NCI-H146 treated with DMSO at 0.1 percent for 48 hours (cell line): Measurements from ENCODE around the gene DNAH12.

Source experiments
- DNase-seq: peaks from one replicate; lab custom pipeline; 2025; ENCODE audit not compliant: unreplicated experiment; lab: John Stamatoyannopoulos, UW

DNAH12 gene, protein sequence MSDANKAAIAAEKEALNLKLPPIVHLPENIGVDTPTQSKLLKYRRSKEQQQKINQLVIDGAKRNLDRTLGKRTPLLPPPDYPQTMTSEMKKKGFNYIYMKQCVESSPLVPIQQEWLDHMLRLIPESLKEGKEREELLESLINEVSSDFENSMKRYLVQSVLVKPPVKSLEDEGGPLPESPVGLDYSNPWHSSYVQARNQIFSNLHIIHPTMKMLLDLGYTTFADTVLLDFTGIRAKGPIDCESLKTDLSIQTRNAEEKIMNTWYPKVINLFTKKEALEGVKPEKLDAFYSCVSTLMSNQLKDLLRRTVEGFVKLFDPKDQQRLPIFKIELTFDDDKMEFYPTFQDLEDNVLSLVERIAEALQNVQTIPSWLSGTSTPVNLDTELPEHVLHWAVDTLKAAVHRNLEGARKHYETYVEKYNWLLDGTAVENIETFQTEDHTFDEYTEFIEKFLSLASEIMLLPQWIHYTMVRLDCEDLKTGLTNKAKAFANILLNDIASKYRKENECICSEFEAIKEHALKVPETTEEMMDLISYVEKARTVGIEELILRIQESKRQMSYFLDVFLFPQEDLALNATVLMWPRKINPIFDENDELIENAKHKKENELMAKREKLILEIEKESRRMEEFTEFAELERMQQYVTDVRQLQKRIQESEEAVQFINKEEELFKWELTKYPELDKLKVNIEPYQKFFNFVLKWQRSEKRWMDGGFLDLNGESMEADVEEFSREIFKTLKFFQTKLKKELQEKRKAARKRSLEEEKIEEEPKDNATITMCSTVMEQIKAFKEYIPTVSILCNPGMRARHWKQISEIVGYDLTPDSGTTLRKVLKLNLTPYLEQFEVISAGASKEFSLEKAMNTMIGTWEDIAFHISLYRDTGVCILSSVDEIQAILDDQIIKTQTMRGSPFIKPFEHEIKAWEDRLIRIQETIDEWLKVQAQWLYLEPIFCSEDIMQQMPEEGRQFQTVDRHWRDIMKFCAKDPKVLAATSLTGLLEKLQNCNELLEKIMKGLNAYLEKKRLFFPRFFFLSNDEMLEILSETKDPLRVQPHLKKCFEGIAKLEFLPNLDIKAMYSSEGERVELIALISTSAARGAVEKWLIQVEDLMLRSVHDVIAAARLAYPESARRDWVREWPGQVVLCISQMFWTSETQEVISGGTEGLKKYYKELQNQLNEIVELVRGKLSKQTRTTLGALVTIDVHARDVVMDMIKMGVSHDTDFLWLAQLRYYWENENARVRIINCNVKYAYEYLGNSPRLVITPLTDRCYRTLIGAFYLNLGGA (N-terminal part only)

GRCh38 chr3:57544181-57545125 lies at the start of gene DNAH12:
Gene DNAH12 (minus strand): TSS chr3:57544344. CDS start chr3:57542870, 1,474 bp downstream.
- DNase-seq, result peak; percentile 73

DNA sequence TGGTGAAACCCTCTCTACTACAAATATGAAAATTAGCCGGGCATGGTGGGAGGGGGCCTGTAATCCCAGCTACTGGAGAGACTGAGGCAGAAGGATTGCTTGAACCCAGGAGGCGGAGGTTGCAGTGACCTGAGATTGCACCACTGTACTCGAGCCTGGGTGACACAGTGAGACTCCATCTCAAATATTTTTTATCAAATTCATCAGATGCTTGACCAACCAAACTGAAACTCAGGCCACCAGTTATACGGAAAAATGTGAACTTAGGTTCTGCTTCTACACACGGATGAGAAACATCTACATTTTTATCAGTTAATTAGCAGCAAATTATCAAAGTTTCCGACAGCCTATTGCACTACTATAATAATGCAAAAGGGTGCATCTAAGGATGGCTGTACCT lies 48.2 kb upstream of the DNAH12 start:
- no peak for DNase-seq

DNA sequence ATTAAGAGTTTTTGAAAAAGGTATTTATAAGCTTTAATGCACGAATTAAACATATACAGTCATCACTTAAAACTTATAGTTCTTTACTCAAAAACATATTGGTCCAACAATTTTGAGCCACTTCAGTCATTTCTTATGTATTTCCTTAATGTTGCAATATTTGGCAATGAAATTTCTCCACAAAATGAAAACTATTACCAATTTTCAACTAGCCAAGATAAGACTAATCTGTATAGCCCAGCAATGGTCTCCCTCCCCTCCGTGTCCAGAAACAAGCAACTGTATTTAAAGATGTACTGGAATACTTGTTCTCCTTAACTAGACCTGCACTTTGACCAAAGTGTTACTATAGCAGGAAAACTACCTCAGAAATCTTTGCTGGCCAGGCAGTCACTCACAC lies 43.8 kb upstream of the DNAH12 start:
- no peak for DNase-seq

DNA sequence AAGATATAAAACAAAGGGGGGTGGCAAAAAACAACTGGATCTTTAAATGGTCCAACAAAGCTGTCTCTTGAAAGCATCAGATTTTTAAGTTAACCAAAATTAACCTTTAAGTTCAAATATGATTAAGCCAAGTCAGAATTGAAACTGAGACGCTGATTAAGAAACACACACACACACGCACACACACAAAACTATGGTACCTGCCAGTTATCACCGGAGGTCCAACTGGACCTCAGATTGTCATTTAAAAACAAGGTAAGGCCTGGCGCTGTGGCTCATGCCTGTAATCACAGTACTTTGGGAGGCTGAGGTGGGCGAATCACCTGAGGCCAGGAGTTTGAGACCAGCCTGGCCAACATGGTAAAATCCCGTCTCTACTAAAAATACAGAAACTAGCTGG lies 42.6 kb upstream of the DNAH12 start:
- DNase-seq, result no peak

- no peak for DNase-seq
Observed at GRCh38 chr3:57583544-57583943, 39.4 kb upstream of the DNAH12 start.

DNA sequence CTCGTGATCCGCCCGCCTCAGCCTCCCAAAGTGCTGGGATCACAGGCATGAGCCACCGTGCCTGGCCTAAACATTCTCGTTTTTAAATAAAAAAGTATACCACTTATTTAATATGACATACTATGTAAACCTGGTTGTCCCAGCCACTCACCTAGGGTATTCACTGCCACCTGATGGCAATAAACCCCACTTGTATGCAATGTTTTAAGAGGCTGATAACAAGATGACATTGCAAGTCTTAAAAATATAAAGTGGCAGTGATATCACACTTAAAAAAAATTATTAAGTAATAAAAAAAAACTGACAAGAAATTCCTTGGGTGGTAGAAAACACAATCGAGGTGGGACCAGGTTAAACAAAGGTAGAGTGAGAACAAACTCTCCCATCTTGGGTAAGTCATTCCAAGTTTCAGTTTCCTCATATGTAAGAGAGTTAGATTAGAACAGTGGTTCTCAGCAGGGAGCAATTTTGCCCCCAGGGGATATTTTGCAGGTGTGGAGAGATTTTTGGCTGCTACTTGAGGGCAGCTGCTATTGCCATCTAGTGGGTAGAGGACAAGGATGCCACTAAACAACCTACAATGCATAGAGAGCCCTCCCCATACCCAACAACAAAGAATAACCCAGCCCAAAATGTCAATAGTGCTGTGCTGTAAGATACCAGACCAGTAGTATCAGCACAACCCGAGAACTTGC lies 38.5 kb upstream of the DNAH12 start:
- DNase-seq, result peak; percentile 32

GRCh38 chr3:57577801-57578200 lies 33.7 kb upstream of the DNAH12 start:
- no peak for DNase-seq

DNA sequence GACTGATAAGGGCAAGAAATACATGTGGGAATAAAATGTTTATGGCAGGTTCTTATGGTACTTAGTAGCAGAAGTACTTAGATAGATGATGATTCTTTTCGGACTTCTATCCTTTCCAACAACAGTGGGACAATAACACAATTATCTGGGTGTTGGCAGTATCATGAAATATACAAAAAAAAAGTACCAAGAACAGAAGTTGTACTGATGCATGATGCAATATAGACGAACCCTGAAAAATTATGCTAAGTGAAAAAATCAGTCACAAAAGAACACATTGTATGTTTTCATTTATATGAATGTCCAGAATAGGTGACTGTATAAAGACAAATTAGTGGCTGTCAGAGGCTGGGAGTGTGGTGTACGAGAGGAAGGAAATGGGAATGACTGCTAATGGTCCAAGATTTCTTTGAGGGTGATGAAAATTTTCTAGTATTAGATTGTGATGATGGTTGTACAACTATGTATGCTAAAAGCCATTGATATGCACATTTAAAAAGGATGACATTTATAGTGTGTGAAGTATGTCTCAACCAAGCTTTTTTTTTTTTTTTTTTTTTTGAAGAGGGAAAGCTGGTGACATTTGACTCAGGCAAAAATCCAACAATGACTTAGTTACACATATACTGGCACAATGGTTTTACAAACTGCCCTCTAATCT lies 32.0 kb upstream of the DNAH12 start:
- DNase-seq, result no peak

DNA sequence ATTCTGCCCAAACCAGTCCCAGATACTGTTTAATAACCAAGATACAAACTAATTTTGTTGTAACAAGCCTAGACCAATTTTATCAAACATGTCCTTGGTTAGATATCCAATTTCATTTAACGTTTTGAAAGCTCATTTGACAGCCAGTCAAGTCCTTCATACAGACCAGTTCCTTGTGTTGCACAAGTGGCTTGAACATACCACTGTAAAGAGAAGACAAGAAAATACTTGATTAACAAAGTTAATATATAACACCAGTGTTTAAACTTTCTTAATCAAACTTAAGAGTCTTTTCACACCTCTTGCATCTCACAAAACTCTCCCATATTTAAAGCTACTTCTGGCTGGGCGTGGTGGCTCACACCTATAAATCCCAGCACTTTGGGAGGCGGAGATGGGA lies 28.0 kb upstream of the DNAH12 start:
- no peak for DNase-seq

DNA sequence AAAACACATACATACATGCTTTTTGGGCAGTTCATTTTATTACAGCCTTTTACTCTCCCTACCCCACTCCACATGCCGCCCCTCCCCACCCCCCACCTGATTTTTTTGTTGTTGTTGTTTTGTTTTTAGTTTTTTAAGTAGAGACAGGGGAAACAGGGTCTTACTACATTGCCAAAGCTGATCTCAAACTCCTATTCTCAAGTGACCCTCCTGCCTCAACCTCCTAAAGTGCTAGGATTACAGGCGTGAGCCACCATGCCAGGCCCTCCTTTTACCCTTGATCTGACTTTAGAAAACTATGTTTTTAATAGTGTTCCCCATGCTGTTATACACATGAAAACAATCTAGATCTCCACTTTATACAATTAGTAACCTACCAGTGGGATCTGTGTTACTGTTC lies 26.7 kb upstream of the DNAH12 start:
- DNase-seq, result no peak

- no peak for DNase-seq
Observed at GRCh38 chr3:57569859-57570450, 25.8 kb upstream of the DNAH12 start.

GRCh38 chr3:57559526-57559925 lies 15.4 kb upstream of the DNAH12 start:
- DNase-seq, result no peak

GRCh38 chr3:57557085-57557537 lies 13.0 kb upstream of the DNAH12 start:
- DNase-seq, result no peak

- no peak for DNase-seq
Observed at GRCh38 chr3:57556459-57557084, 12.4 kb upstream of the DNAH12 start.

DNA sequence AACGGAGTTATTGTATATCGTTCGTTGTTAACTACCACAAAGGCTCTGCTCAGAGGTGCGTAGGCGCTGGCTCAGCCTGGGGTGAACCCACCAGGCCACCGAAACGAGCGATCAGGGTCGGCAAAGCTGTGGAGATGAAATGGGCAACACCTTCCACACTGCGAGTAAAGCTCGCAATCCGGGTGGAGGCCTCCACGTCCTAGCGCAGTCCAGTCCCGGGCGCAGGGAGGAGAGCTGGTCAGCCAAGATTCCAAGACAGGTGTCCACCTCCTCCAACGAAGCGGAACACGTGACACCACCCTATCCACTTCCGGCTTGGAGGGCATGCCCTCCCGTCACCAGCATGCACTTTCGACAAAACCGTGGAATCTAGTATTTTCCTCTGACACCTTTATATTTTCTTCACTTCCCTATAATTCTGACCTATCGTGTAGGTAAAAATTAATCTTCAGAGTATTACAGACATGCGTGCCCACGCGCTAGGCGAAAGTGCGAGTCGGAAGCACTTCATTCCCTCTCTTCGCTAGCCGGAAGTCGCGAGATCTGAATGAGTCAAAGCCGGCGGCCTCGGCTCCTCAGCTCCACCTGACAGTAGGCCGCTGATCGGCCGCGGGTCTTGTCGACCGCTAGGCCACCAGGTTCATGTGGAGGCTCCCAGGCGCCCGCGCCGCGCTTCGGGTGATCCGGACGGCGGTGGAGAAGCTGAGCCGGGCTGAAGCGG lies 11.8 kb upstream of the DNAH12 start, which contains the start of gene PDE12:
TSS of gene PDE12 (plus strand) at position 537 of the 721 bp plus-strand sequence. CDS start at position 643, 106 bp downstream.
- DNase-seq, result peak; percentile 66

DNA sequence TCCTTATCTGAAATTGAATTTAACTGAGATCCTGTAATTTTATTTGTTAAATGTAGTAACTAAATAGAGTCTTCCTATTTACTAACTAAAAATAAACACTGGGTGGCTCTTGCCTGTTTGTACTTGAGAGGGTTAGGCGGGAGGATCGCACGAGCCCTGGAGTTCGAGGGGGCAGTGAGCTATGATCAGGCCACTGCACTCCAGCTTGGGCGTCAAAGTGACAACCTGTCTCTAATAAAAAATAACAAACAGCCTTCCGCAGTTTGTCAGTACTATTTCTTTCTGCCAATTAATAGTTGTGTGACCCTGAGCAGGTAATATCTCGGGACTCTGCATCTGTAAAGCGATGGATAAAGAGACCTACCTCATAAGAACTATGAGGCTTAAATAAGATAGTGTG lies 11.2 kb upstream of the DNAH12 start:
- DNase-seq, result peak; percentile 8

DNA sequence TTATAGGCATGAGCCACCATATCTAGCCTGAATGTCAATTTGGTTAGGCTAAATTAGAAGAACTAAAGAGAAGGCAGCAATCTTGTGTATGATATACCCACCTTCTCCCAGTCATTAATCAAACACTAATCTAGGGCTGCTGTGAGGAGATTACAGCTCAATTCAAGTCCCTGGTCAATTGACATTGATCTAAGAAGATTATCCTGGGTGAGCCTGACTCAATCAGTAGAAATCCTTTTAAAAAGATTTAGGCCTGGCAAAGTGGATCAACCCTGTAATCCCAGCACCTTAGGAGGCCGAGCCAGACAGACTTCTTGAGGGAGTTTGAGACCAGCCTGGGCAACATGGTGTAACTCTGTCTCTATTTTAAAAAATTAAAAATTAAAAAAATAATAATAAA lies 2.5 kb upstream of the DNAH12 start:
- no peak for DNase-seq
